ENCODE measurements around the gene ATP8B4.

GRCh38 chr15:50044904-50045303, 74.1 kb downstream of the ATP8B4 start:
- TF ChIP-seq CTCF (IDR thresholded peaks at IDR 0.05) (no peak), POLR2A (IDR thresholded peaks at IDR 0.05) (no peak)
